Right lobe of liver (tissue), 6 donors: Measurements from ENCODE around the gene BAHCC1. TPM values are rescaled to one million over a fixed set of nuclear protein-coding genes. Genes with fewer than 3 reads are reported as not detected.
A peak's percentile ranks its signal among the peaks of the same experiment; 100 is the strongest.

Experiments used
- ATAC-seq, 4 donors: fragments of 200-7000 bp; cut with Tn5 transposase; one replicate each; pipeline ENCODE4 v1.9.1; 2020; ENCODE audit warnings: mild to moderate bottlenecking in 4 of 4, moderate library complexity in 4 of 4
- DNase-seq, 3 donors: peaks; one replicate each; pipeline ENCODE4 v3.0.0-alpha.2; 2020
- H3K27ac ChIP-seq, 3 donors: fragments of 200-600 bp; one replicate each; pipeline ENCODE4 v1.8.0; 2022
- H3K27me3 ChIP-seq, 2 donors: fragments of 200-600 bp; one replicate each; pipeline ENCODE4 v1.8.0; 2022
- H3K36me3 ChIP-seq, 4 donors: fragments of 200-600 bp; sonication (generic) in 1 of 4; one replicate each; pipeline versions ENCODE4 v1.5.1 to v1.8.0; 2017 to 2022; ENCODE audit warnings: control low read depth in 1 of 4
- H3K4me1 ChIP-seq, 4 donors: fragments of 200-600 bp; sonication (generic) in 1 of 4; one replicate each; pipeline versions ENCODE4 v1.5.1 to v1.8.0; 2017 to 2022; ENCODE audit warnings: control low read depth in 1 of 4
- H3K4me3 ChIP-seq, 3 donors: fragments of 200-600 bp; one replicate each; pipeline ENCODE4 v1.8.0; 2022
- H3K9me3 ChIP-seq, 4 donors: fragments of 200-600 bp; sonication (generic) in 1 of 4; one replicate each; pipeline versions ENCODE4 v1.5.1 to v1.8.0; 2017 to 2022; ENCODE audit warnings: control low read depth in 1 of 4
- CTCF ChIP-seq, 4 donors: fragments of 200-600 bp in 3 of 4; fragments of 450-650 bp in 1 of 4; IDR thresholded peaks; one replicate each; pipeline versions ENCODE4 v1.5.1 to v1.8.0; 2016 to 2022; ENCODE audit warnings: antibody characterized with exemption in 4 of 4, mild to moderate bottlenecking in 2 of 4
- POLR2A ChIP-seq: fragments of 450-650 bp; IDR thresholded peaks from one replicate; pipeline ENCODE4 v1.6.1; 2017; ENCODE audit warnings: antibody characterized with exemption, mild to moderate bottlenecking
- WGBS: methylation state at CpG from one replicate; pipeline ENCODE4 v1.1.6; 2018; ENCODE audit warnings: low coverage, low lambda C conversion rate; ENCODE audit not compliant: insufficient coverage; ENCODE audit errors: missing lambda C conversion rate; 5-methylcytosine and 5-hydroxymethylcytosine counted together
- intact Hi-C, 2 donors: fragments of 100-400 bp; cut with DNase I; formaldehyde crosslinking; loops; one replicate each; pipeline versions ENCODE4 v1.11.2 to v1.14.1; 2022
- total RNA-seq, 6 experiments: library from RNA; depleted of rRNA in 2 of 6; stranded (reverse); fragments of >200 nt in 2 of 6; fragmentation: NEBNext Ultra II Directional in 3 of 6; extraction: Animal tissue kit (Norgen Biotek cat#: 25700) in 3 of 6; gene quantifications; one replicate each; pipeline versions ENCODE4 v1.1.0 to v1.2.4, GENCODE V29; 2016 to 2023
- donor health status: DM: no; HTN: yes; CAD: no.
- donor health status: DM: no; HTN: no; CAD: no.
- donor health status: DM: no; HTN: no; CAD: no.
- donor health status: DM: no; HTN: yes; CAD: no.
- donor health status: DM: no; HTN: yes; CAD: no.

The BAHCC1 gene
- total RNA-seq, 6 experiments from 2014 or later: 2.5 to 6.4 (median 4.9) TPM

GRCh38 chr17:81391936-81392908, 3.0 kb upstream of the BAHCC1 start:
- TF ChIP-seq CTCF (IDR thresholded peaks at IDR 0.05) (no peak), POLR2A (no peak)
- peak overlapping the region; percentile 67 to 78 (median 67) for H3K4me3 ChIP-seq
- DNase-seq: peak in 2 of 3 donors; percentile 50 to 74
- no peaks in the 10 kb centered on the region for H3K27me3 ChIP-seq
- H3K9me3 ChIP-seq: no peaks in the 10 kb centered on the region
- no peaks in the 10 kb centered on the region for H3K36me3 ChIP-seq
- WGBS: 8% methylated on average over 16 of the region's 34 CpGs
- intact Hi-C loops: no loop called here
- H3K4me1 ChIP-seq: peaks cover 0 to 36% (median 19%) of the 10 kb centered on the region in 4 donors
- peak overlapping the region; percentile 87 to 95 (median 93) for H3K27ac ChIP-seq
- ATAC-seq: peak in 2 of 4 donors; percentile 1 to 5

- Histone ChIP-seq H3K36me3 (no peaks in the 10 kb centered on the region), H3K4me3 (peak overlapping the region; percentile 67 to 78 (median 67)), H3K4me1 (peaks cover 0 to 40% (median 19%) of the 10 kb centered on the region in 4 donors), H3K9me3 (no peaks in the 10 kb centered on the region), H3K27ac (peak overlapping the region; percentile 87 to 95 (median 93)), H3K27me3 (no peaks in the 10 kb centered on the region)
- intact Hi-C loops: no loop called here
- ATAC-seq (no peak), DNase-seq (no peak)
- TF ChIP-seq CTCF (IDR thresholded peaks at IDR 0.05): no peak
- TF ChIP-seq POLR2A: no peak
- 0% methylated on average over 9 of the region's 93 CpGs for WGBS
Observed at GRCh38 chr17:81392909-81393654, 2.2 kb upstream of the BAHCC1 start.

GRCh38 chr17:81393684-81394376, 1.4 kb upstream of the BAHCC1 start:
- H3K27me3 ChIP-seq: no peaks in the 10 kb centered on the region
- 1% methylated on average over 13 of the region's 63 CpGs for WGBS
- ATAC-seq (peak; percentile 37 to 59 (median 48)), DNase-seq (peak; percentile 100)
- no peaks in the 10 kb centered on the region for H3K9me3 ChIP-seq
- H3K4me1 ChIP-seq: peaks cover 0 to 40% (median 17%) of the 10 kb centered on the region in 4 donors
- TF ChIP-seq CTCF (IDR thresholded peaks at IDR 0.05) (peak in 1 of 4 donors; percentile 10), POLR2A (peak; percentile 82)
- H3K36me3 ChIP-seq: no peaks in the 10 kb centered on the region
- intact Hi-C loops: no loop called here
- H3K27ac ChIP-seq: peak overlapping the region; percentile 87 to 95 (median 93)
- H3K4me3 ChIP-seq: peak overlapping the region; percentile 67 to 78 (median 67)

- DNase-seq (no peak), ATAC-seq (no peak)
- Histone ChIP-seq H3K4me1 (peaks cover 0 to 37% (median 17%) of the 10 kb centered on the region in 4 donors), H3K9me3 (no peaks in the 10 kb centered on the region), H3K27ac (peak overlapping the region; percentile 39 to 51 (median 40)), H3K27me3 (no peaks in the 10 kb centered on the region), H3K4me3 (peak overlapping the region in 2 of 3 donors; percentile 19 to 67), H3K36me3 (no peaks in the 10 kb centered on the region)
- WGBS: 6% methylated on average over 8 of the region's 16 CpGs
- TF ChIP-seq POLR2A (no peak), CTCF (IDR thresholded peaks at IDR 0.05) (no peak)
- intact Hi-C loops: no loop called here
Observed at GRCh38 chr17:81394377-81394920, 808 bp upstream of the BAHCC1 start.
